H1 (cell line): Measurements from ENCODE around the gene ASZ1. TPM values are rescaled to one million over a fixed set of nuclear protein-coding genes. Genes with fewer than 3 reads are reported as not detected.

ENCODE experiments used
- BCL11A ChIP-seq, 2 experiments: IDR thresholded peaks; one replicate each; pipeline ENCODE4 v1.6.1; 2011; ENCODE audit warnings: low read depth in 2 of 2, low read length in 2 of 2, mild to moderate bottlenecking in 2 of 2
- CHD7 ChIP-seq: fragments of 300-600 bp; sonication (generic); IDR thresholded peaks from 2 replicates; pipeline ENCODE4 v1.7.1; 2012; ENCODE audit warnings: low read length, moderate library complexity, mild to moderate bottlenecking, inconsistent platforms; ENCODE audit not compliant: insufficient replicate concordance
- EGR1 ChIP-seq: IDR thresholded peaks from 2 replicates; pipeline ENCODE4 v1.6.1; 2011; ENCODE audit warnings: low read depth, low read length, borderline replicate concordance
- HDAC6 ChIP-seq: IDR thresholded peaks from one replicate; pipeline ENCODE4 v1.7.1; 2012; ENCODE audit warnings: low read depth, mild to moderate bottlenecking, inconsistent platforms, low read length, moderate library complexity
- SIN3A ChIP-seq, 2 experiments: IDR thresholded peaks in 1 of 2; conservative IDR thresholded peaks in 1 of 2; 2 replicates each; pipeline ENCODE4 v1.6.1; 2011 to 2012; ENCODE audit warnings: low read length in 2 of 2, improper control_type of control experiment in 1 of 2, low read depth in 1 of 2, mild to moderate bottlenecking in 1 of 2
- SIX5 ChIP-seq: IDR thresholded peaks from 2 replicates; pipeline ENCODE4 v1.6.1; 2011; ENCODE audit warnings: mild to moderate bottlenecking, low read depth, low read length
- SP1 ChIP-seq: IDR thresholded peaks from 2 replicates; pipeline ENCODE4 v1.6.1; 2011; ENCODE audit warnings: low read depth, low read length
- SRF ChIP-seq: IDR thresholded peaks from 2 replicates; pipeline ENCODE4 v1.6.1; 2011; ENCODE audit warnings: mild to moderate bottlenecking, low read depth, low read length, moderate library complexity
- TBP ChIP-seq: IDR thresholded peaks from 2 replicates; pipeline ENCODE4 v1.6.1; 2011; ENCODE audit warnings: low read depth, low read length, improper control_type of control experiment
- polyA plus RNA-seq, 7 experiments: library from polyadenylated mRNA; depleted of rRNA in 3 of 7; stranded (reverse) in 5 of 7; unstranded in 2 of 7; fragments of >200 nt in 5 of 7; fragments of 200-250 nt in 2 of 7; gene quantifications; 1 replicate in 5 of 7; 2 replicates in 1 of 7; 4 replicates in 1 of 7; pipeline versions ENCODE4 v1.2.1 to v1.2.3, GENCODE V29; 2011 to 2013; ENCODE audit warnings: missing spikeins in 2 of 7, mixed read lengths in 2 of 7
- total RNA-seq: library from RNA; stranded (reverse); fragmentation: NEBNext Ultra II Directional; extraction: Animal tissue kit (Norgen Biotek cat#: 25700); gene quantifications from 2 replicates; pipeline ENCODE4 v1.2.1, GENCODE V29; 2021

Gene ASZ1
- total and polyA plus RNA-seq, 2 of the 8 experiments (the other 6 are each of a cell fraction or from before 2014, with no cell fraction given): not detected

DNA sequence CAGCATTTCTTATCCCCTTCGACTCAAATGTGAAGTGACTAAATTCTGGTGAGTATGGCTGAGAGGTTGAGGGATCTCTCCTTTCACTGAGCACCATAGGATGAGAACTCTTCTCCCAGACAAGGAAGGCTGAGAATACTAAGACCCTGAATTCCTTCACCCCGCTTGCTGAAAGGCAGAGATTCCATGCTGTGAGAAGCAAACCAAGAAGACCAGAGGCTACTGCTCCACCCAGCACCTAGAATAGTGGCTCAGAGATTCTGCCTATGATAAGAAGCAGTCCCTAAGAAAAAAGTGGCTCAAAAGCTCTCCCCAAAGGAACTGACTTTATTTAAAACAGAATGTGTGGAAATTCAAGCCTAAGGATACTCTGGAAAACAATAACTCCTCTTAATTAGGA lies 77.7 kb downstream of the ASZ1 start (continued):
- TF ChIP-seq CHD7 (no peak), SIN3A (conservative IDR thresholded peaks at IDR 0.05 in 1 of 2, IDR thresholded peaks at IDR 0.05 in 1 of 2; ENCODE audit: low read depth in 1 of 2, low read length in 2 of 2) (no peak), SRF (no peak), SIX5 (no peak), EGR1 (no peak), TBP (no peak), BCL11A (IDR thresholded peaks at IDR 0.05; ENCODE audit: low read depth in 2 of 2, low read length in 2 of 2) (no peak), HDAC6 (no peak), SP1 (no peak)
